Ammon's horn (tissue), 1 donor: Measurements from ENCODE around the gene RSPO4.

Source experiments
- DNase-seq: peaks from one replicate; pipeline ENCODE4 v3.0.0-alpha.2; 2016; ENCODE audit warnings: low spot score

RSPO4 gene

DNA sequence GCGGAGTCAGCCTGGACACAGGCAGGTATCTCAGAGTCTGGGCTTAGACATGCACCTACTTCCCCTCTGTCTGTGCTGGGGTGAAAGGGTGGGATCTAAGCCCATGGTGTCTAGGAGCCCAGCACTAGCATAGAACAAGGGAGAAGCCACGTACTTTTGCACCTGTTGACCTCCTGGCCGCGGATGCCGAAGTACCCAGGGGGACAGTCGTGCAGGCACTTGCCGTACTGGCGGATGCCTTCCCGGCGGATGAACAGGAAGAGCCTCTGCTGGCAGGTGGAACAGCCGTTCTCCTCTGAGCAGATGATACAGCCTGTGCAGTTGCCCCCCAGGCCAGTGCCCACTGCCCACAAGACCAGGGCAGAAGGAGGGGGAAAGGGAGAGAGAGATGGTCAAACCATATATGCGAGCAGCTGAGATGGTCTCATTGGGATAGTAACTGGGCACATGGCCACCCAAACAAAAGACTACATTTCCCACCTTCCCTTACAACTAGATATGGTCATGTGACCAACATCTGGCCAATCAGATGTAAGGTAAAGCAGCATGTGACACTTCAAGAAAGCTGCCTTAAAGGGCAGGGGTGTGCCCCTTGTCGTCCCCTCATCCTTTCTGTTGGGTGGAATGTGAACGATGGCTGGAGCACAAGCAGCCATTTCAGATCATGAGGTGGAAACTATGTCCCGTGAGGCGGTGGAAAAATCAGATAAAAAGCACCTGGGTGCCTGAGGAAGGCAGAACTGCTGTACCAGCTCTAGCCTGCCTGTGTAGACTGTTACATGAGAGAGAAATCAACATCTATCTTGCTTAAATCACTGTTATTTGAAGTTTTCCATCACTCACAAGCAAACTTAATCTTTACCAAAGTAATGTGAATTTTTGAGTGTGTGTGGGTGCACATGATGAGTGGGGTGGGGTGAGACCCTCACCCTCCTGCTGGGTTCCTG lies 34.0 kb downstream of the RSPO4 start:
- no peak for DNase-seq

DNA sequence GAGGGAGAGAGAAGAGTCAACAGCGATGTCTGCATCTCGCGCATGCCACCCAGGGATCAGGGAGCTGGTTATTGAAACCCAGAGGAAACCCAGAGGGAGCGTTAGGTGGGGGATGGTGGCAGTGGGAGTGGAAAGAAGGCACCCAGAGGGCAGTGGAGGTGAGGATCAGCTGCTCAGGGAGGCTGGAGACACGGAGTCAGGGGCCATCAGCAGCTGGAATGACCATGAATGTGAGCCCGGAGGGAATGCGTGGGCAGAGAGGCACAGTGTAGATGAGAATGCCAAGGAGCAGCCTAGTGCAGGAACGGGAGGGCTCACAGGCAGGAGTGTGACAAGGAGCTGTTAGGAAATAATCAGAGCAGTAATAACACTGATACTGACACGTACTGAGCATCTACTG lies 36.2 kb downstream of the RSPO4 start:
- DNase-seq = no peak

DNA sequence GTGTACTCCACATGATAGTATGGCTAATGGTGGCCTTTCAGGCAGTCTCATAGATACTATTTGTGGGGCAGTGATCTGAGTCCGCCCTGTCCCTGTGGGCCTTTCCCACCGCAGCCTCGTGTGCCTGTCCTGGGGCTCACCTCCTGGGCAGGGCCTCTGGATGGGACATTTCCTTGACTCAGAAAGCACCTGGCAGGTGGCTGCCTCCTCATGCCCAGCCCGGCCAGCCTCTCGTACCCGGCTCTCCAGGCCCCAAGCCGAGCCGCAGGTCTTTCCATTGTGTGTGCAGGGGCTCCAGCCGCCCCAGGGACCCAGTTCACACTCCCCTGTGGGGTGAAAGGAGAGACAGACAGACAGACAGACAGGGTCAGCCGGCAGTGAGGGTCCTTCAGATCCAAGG lies 38.3 kb downstream of the RSPO4 start:
- DNase-seq = no peak

DNA sequence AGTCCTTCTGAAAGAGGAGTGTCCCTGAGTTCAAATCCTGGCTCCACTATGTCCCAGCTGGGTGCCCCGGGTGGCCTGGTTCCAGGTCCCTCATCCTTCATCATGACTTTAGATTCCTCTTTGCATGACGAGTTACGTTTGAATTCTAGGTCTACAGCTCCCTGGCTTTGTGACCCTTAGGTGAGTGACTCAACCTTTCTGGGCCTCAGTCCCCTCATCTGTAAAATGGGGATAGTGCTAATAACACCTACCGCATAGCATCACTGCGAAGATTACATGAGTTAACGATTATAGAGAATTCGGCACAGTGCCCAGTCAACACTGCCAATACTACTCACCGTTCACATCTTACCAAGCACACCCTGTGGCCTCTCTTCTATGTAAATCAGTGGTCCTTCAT lies 39.4 kb downstream of the RSPO4 start:
- DNase-seq = no peak

DNA sequence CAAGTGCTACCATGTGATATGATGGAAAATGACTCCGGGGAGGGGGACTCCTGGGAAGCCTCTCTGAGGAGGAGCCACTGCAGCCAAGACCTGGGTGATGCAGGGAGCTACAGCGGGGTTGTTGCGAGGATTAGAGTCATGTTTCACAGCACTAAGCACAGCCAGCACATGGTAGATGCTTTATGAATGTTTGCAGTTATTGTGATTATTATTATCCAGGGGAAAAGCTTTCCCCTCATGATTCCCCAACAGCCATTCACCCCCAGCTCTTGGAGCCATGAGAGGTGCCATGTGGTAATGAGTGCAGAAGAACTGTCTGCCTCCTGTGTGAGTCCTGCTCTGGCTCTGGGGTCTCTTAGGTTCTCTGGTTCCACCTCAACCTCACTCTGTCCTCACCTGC lies 39.9 kb downstream of the RSPO4 start:
- no peak for DNase-seq

DNA sequence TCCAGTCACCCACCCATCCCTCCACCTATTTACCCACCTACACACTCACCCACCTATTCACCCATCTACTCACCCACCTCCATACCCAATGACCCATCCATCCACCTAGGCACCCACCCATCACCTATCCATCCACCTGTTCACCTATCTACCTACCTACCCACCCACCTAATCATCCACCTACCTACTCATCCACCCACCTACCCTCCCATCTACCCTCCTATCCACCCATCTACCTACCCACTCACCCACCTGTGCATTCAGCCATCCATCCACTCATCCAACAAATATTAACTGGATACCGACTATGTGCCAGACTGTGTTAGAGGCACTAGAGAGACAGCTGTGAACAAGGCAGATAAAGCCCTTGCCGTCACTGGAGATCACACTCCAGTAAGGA lies 40.3 kb downstream of the RSPO4 start:
- no peak for DNase-seq

DNA sequence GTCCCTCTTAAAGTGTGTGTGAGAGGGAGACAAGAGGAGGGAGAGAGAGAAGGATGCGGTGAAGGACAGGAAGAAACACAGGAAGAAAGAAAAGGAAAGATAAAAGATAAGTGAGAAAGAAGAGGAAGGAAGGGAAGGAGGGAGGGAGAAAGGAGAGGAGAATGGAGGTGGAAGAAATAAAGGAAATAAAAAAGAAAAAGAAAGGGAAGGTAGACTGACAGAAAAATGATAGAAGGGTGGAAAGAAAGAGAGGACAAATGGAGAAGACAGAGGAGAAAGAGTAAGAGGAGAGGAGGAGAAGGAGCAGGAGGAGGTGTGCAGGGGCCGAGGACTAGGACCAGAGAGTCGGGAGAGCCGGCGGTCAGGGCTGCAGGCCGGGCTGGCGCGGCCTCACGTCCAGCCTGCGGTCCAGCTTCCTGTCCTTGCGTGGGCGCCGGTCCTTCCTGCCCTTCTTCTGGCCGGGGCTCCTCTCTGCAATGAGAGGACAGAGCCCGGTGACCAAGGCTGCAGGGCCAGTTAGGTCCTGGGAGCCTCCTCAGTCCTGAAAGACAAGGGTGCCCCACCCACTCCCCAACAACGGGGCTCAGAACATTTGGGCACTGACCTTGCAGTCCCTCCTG lies 42.0 kb downstream of the RSPO4 start:
- no peak for DNase-seq

DNA sequence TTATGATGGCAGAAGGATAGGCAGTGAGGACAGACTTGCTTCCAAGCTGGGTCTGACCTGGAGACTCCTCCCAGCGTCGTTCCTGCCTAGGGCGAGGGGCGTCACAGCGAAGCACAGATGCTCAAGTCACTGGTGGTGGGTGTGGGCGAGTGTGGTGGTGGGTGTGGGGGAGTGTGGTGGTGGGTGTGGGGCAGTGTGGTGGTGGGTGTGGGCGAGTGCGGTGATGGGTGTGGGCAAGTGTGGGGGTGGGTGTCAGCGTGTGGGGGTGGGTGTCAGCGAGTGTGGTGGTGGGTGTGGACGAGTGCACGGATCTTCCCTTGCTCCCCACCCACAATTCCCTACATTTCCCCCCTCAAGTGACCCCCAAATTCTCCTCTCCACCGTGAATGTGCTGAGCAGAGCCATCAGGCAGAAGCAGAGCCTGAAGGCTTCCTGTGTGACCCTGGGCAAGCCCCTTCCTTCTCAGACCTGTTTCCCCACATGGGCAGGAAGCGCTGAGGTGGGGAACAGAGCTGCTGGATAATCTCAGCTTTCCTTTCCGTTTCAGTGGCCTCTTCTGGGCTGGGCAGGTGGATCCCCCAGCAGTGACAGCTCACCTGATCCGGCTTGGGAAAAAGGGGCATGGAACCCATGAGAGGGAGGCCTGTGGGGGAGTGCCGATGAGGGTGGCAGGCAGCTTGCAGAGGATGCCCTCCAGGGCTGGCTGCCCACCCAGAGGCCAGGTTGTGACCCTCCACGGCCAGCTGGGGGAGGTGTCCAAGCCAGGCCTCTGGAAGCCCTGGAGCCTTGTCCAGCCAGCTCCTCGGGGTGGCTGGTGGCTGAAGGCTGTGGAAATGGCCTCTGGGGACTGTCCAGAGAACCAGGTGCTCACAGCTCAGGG lies 42.9 kb downstream of the RSPO4 start:
- no peak for DNase-seq

DNA sequence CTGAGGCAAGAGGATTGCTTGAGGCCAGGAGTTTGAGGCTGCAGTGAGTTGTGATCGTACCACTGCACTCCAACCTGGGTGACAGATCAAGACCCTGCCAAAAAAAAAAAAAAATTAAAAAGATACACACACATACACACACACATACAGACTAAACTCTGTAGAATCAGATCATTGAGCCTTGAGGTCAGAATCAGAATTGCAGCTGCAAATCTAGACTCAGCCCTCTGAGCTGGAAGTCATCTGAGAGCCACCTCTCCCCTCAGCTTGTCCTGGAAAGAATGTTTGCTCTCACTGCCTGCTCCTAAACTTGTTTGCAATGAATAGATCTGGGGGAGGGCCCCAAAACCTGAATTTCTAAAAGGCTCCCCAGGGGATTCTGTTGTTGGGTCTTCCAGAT lies 44.6 kb downstream of the RSPO4 start:
- no peak for DNase-seq

DNA sequence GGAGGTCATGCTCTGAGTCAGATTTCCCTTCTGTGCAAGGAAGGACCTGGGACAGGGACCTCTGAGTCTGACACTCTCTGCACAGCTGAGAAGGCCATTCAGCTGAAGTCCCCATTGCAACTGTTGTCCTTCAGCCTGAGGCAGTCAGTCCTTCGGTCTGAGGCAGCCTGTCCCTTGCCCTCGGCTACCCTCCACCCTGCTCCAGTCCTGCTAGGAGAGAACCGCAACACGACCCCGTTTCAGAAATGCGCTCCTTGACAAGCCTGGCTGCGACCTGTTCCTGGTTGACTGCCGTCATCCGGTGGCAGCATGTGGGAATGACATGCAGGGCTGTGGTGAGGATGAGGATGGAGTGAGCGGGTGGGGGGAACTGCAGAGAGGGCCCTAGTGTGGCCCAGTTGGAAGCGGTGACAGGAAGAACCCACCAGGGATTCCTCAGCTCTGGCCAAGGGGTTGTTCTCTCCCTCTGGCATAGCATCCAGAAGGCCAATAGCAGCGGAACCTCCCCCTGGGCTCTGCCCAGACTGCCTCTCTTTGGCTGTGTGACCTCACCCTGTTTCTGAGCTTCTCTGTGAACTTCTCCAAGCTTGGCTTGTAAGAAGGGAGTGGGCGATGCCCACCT lies 45.7 kb downstream of the RSPO4 start:
- DNase-seq = peak; percentile 81

DNA sequence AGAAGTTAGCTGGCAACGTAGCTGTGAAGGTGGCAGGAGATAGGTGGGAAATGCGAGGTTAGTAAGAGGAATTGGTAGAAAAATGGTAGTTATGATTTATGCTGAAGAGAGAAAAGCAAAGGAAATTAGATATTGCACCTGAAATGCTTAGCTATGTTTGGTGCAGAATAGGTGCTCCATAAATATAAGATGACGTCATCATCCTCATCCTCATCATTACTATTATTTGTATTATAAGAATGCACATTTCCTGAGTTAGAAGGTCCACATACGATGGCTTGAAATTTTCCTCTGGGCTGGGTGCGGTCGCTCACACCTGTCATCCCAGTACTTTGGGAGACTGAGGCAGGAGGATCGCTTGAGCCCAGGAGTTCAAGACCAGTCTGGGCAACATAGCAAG lies 46.5 kb downstream of the RSPO4 start:
- no peak for DNase-seq

DNA sequence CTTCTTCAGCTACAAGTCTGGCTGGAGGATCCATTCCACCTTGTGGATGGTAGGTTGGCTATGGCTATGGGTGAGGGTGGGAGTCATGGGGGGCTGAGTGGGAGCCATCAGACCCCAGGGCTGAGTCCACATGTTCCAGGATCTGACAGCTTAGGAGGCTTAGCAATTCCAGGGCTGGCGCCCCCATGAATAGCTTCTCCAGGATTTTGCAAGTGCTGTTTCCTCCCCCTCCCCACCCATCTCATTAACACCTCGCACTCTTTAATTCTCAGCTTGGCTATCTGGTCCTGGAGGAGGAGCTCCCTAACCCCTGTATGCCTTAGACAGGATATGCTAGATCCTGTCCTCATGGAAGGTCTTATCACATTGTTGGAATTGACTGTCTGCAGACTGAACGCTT lies 47.0 kb downstream of the RSPO4 start:
- no peak for DNase-seq

DNA sequence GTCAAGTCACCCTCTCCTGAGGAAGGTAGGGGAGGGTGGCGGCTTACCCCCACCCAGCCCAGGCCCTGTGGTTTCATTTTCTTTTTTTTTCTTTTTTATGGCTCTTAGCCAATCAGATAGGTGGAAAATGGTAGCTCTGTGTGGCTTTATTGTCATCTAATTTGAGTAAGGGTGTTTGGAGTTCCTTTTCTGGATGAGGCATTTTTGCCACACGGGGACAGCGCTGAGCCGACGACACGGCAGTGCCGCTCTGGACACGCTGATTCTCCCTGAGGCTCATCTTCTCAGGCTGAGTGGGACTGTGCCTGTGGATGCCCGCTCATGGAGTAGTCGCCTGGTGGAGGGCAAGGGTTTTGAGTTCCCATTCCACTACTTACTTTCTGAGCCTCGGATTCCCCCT lies 48.4 kb downstream of the RSPO4 start:
- no peak for DNase-seq

DNA sequence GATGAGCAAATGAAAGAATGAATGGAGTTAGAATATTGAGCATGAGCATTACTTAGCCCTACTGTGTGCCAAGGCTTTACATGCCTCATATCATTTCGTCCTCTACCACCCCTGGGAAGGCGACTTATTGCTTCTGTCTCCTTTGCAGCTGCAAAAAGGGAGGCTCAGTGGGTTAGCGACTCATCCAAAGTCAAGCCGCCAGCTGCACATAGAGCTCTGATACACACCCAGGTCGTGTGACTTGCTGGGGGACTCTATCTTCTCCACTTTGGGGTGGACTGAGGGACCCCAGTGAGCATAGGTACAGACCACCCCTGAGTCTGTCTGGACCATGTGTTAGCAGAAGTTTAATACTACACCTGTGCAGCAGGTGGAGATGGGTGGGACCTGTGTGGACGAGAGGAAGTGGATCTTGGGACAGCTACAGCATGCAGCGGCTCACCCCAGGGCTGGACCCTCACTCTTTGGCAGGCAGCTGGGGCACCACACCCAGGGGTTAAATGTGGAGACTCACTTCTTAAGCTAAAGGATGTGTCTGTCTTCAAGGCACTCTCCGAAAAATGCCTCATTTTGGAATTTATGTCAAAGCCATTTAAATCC lies 49.8 kb downstream of the RSPO4 start:
- no peak for DNase-seq

DNA sequence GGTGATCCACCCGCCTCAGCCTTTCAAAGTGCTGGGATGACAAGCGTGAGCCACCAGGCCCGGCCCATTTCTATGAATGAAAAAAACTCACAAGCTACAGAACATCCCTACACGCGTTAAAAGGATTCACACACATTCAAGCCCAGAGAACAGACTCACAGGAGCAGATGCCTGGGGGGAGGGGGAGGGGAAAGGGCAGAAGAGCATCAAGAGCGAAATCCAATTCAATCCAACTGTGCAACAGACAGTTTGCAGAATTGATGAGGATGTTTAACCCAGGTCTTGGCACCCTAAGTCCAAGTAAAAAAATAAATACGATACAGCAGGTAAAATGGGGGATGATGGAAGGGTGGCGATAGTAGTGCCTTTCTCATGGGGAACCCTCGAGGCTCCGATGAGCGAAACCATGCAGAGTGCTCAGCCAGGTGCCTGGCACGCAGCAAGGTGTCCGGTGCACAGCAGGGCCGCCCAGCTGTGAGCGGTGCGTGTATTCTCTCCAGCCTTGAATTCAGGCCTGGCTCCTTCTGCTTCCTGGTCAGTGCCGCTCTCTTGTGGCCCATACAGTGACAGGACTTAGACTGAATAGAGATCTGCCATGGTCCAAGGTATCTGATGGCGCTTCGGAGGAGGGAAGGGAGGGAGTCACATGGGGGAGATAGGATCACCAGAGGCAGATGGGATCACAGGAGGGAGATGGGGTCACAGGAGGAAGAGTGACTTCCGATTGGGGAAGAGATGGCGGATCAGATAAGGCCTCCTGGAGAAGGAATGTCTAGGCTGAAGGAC lies 50.5 kb downstream of the RSPO4 start:
- no peak for DNase-seq

DNA sequence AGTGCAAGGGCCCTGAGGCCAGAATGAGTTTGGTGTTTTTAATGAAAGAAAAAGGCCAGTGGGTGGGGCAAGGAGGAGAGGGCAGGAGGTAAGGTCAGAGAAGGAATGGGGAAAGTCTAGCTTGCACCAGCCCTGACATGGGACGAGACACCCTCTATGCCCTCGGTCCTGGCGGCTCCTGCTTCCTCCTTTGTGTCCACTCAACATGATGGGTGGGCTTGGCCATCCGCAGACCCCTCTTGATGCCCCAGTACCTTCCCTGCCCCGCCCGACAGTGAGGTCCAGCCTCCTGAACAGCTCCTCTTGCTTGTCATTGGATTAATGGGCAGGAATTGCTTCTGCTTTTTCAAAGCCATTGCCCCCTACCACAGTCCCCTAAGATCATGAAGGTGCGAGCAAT lies 52.4 kb downstream of the RSPO4 start:
- DNase-seq = no peak

DNA sequence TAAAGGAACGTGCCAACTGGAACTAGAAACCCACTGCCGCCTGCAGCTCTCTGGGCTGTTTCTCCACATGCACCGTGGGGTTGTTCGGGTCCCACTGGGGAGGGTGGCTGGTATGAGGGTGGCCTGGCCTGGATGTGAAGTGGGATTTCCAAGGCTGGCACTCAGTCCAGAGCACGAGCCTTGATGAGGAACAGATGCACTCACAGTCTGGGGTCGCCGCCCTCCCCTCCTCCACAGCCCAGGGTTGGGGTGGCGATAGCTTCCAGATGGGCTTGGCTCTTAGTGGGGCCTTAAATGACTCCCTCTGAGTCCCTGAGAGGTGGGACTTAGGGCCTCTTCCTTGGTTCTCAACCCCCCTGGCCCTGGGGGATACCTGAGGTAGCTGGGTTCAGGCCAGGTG lies 55.3 kb downstream of the RSPO4 start:
- DNase-seq = no peak

DNA sequence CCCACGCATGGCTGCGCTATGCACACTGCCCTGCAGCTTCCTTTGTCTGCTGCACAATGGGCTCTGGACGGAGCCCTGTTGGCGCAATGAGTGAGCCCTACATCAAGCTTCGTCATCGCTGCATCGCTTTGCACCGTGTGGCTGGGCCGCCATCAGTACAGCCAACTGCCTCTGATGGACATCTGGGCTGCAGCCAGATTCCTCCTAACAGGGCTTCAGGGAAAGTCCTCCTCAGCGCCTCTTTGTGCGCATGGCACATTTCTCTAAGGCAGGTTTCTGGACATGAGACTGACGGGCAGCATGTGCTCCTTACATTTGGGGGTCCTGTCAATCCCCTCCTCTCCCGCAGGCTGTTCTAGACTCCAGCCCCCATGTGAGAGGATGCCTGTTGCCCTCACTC lies 56.3 kb downstream of the RSPO4 start:
- no peak for DNase-seq

DNA sequence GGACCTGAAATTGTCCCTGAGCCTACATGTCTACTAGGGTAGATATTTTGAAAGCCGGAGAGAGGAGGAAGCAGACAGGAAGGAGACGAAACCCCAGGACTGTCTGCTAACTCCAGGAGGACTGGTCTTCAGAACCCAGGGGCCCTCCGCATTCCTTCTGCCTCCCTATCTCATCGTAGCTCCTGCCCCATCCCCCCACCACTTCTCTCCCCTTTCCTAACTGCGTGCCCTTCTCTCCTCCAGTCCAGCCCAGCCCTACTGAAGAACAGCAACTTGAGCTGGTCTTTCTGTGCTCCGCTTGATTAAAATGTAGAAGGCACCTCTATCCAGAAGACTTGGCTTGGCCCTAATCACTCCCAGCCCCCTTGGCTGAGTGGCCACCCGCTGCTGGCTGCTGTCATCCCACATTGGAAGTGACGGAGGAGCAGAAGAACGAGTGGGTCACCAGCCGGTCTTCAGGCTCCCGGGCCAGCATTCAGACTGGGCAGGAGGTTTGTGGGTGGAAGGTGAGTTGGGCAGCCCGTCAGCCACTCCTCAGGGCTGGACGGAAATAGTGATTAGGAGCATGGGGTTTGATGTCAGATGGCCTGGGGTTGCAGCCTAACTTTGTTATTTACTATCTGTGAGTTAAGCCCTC lies 57.2 kb downstream of the RSPO4 start:
- DNase-seq = no peak

DNA sequence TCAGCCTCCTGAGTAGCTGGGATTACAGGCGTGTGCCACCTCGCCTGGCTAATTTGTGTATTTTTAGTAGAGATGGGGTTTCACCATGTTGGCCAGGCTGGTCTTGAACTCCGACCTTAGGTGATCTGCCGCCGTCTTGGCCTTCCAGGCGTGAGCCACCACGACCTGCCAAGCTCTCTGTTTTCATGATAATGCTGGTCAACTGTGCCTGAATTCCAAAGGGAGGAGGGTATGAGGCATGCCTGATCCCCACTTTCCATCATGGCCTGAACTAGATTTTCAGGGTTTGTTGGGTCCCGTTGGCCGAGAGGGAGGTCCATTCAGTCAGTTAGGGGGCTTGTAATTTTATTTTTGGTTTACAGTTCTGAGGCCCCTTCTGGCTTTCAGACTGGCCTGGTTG lies 58.0 kb downstream of the RSPO4 start:
- DNase-seq = no peak

DNA sequence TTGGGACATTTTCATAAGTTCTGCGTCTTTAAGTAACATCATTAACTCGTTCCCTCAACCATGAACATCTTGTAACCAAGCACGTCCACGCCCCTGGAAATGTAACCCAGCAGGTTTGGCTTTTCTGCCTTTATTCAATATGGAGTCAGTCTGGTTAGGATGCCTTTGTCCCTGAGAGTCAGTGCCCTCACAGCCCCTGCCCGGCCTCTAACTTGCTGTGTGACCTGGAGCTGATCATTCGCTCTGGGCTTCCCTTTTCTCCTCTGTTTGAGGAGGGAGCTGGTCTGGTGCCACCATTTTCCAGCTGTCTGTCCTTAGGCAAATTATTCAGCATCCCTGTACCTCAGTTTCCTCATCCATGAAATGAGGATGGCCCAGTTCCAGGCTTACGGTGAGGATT lies 59.5 kb downstream of the RSPO4 start:
- DNase-seq = no peak
